ENCODE measurements around the gene BCS1L. TPM values are rescaled to one million over a fixed set of nuclear protein-coding genes. Genes with fewer than 3 reads are reported as not detected.

BCS1L gene
- 10 to 100 TPM in 2 of 4 donors, 1 to 10 TPM in 1, not detected in 1; 7.4 to 40.0 (median 29.9) TPM for total RNA-seq

- TF ChIP-seq POLR2A (IDR thresholded peaks at IDR 0.05), result peak in 1 of 2 donors; percentile 17
- peak in 1 of 4 experiments; percentile 22 for TF ChIP-seq CTCF (IDR thresholded peaks at IDR 0.05)
- Histone ChIP-seq H3K4me1 (peaks cover 0 to 10% of the 10 kb centered on the region in 2 donors), H3K27me3 (no peaks in the 10 kb centered on the region), H3K4me3 (peak within 1 kb of the TSS; percentile 93 to 95), H3K27ac (peak within 1 kb of the TSS; percentile 69 to 79), H3K9me3 (no peaks in the 10 kb centered on the region), H3K36me3 (no peaks in the 10 kb centered on the region)
- intact Hi-C loops (cut with DNase I; ENCODE audit: low total_unique reads), result no loop called here
- DNase-seq, result peak; percentile 86 to 91
Measured at GRCh38 chr2:218659258-218659987, at the start of gene BCS1L, which contains the start of gene ZNF142. Gene BCS1L, plus strand, starts transcription at chr2:218659683. Its CDS starts 1,305 bp downstream, at chr2:218660988. Gene ZNF142, minus strand, starts transcription at chr2:218659623. Its CDS starts 3,194 bp downstream, at chr2:218656429.

- intact Hi-C loops (cut with DNase I; ENCODE audit: low total_unique reads), result no loop called here
- DNase-seq, result no peak
- Histone ChIP-seq H3K27ac (no peak overlapping the region), H3K9me3 (no peaks in the 10 kb centered on the region), H3K27me3 (no peaks in the 10 kb centered on the region), H3K4me3 (no peak overlapping the region), H3K4me1 (no peaks in the 10 kb centered on the region), H3K36me3 (no peaks in the 10 kb centered on the region)
- TF ChIP-seq POLR2A (IDR thresholded peaks at IDR 0.05) (no peak), CTCF (IDR thresholded peaks at IDR 0.05) (no peak)
Measured at GRCh38 chr2:218615868-218616315, 43.6 kb upstream of the BCS1L start.

- Histone ChIP-seq H3K4me1 (no peaks in the 10 kb centered on the region), H3K9me3 (no peaks in the 10 kb centered on the region)
- intact Hi-C loops (cut with DNase I; ENCODE audit: low total_unique reads), result no loop called here
Measured at GRCh38 chr2:218618102-218618860, 41.2 kb upstream of the BCS1L start.

GRCh38 chr2:218621007-218621406, 38.5 kb upstream of the BCS1L start:
- TF ChIP-seq CTCF (IDR thresholded peaks at IDR 0.05) (no peak), POLR2A (IDR thresholded peaks at IDR 0.05) (no peak)
- H3K9me3 ChIP-seq, result no peaks in the 10 kb centered on the region
- intact Hi-C loops (cut with DNase I; ENCODE audit: low total_unique reads), result no loop called here

More at GRCh38 chr2:218618102-218618860, 41.2 kb upstream of the BCS1L start:
- Histone ChIP-seq H3K4me3 (no peak overlapping the region), H3K27ac (no peak overlapping the region), H3K36me3 (no peaks in the 10 kb centered on the region), H3K27me3 (no peaks in the 10 kb centered on the region)
- DNase-seq, result no peak
- no peak for TF ChIP-seq CTCF (IDR thresholded peaks at IDR 0.05)
- no peak for TF ChIP-seq POLR2A (IDR thresholded peaks at IDR 0.05)

More at GRCh38 chr2:218621007-218621406, 38.5 kb upstream of the BCS1L start:
- no peak for DNase-seq
- Histone ChIP-seq H3K4me3 (no peak overlapping the region), H3K27ac (no peak overlapping the region), H3K4me1 (no peaks in the 10 kb centered on the region), H3K27me3 (no peaks in the 10 kb centered on the region), H3K36me3 (no peaks in the 10 kb centered on the region)
